NT2/D1 (cell line): ENCODE data around the gene ACTN4.

Source experiments
- SUZ12 ChIP-seq: IDR thresholded peaks from 2 replicates; pipeline ENCODE4 v1.6.1; 2011; ENCODE audit not compliant: insufficient read length, insufficient read depth; ENCODE audit errors: extremely low read depth
- ZNF274 ChIP-seq: IDR thresholded peaks from 2 replicates; pipeline ENCODE4 v1.6.1; 2011; ENCODE audit warnings: mild to moderate bottlenecking, low read depth, low read length

- TF ChIP-seq SUZ12 (no peak), ZNF274 (no peak)
Measured at GRCh38 chr19:38619361-38620174, 27.9 kb upstream of the ACTN4 start.
